GM12875 (cell line): ENCODE results near the gene FLRT2.

Experiments used
- H3K4me3 ChIP-seq: one replicate; pipeline ENCODE4 v1.5.1; 2011; ENCODE audit warnings: low read depth, low read length, control low read depth
- CTCF ChIP-seq: IDR thresholded peaks from 2 replicates; pipeline ENCODE4 v1.5.1; 2011; ENCODE audit warnings: low read depth, mild to moderate bottlenecking, control low read depth, inconsistent platforms, low read length, moderate library complexity, borderline replicate concordance; ENCODE audit not compliant: insufficient read depth

The FLRT2 gene

GRCh38 chr14:85520581-85520980 is 9.4 kb upstream of the FLRT2 start:
- no peak overlapping the region for H3K4me3 ChIP-seq
- TF ChIP-seq CTCF, result no peak

- no peak for TF ChIP-seq CTCF
Measured at GRCh38 chr14:85523624-85524023, 6.3 kb upstream of the FLRT2 start.

GRCh38 chr14:85527006-85527405 is 2.9 kb upstream of the FLRT2 start:
- H3K4me3 ChIP-seq, result no peak overlapping the region
- TF ChIP-seq CTCF, result no peak

More at GRCh38 chr14:85523624-85524023, 6.3 kb upstream of the FLRT2 start:
- H3K4me3 ChIP-seq, result no peak overlapping the region

GRCh38 chr14:85527445-85528035 is 2.4 kb upstream of the FLRT2 start:
- H3K4me3 ChIP-seq, result no peak overlapping the region
- TF ChIP-seq CTCF, result no peak

GRCh38 chr14:85528080-85528896 is 1.7 kb upstream of the FLRT2 start:
- TF ChIP-seq CTCF, result no peak
- H3K4me3 ChIP-seq, result no peak overlapping the region

GRCh38 chr14:85528897-85529631 is 880 bp upstream of the FLRT2 start:
- no peak overlapping the region for H3K4me3 ChIP-seq
- TF ChIP-seq CTCF, result no peak

- H3K4me3 ChIP-seq, result no peak overlapping the region
- no peak for TF ChIP-seq CTCF
Measured at GRCh38 chr14:85530626-85531025, 682 bp downstream of the FLRT2 start.
